Nephron progenitor cell (in vitro differentiated cells): ENCODE measurements around the gene WWOX.

Experiments
- DNase-seq: peaks from one replicate; pipeline ENCODE4 v3.0.0; 2021
- H3K27ac Mint-ChIP-seq: 2 replicates; pipeline ENCODE4 v1.8.0; 2021; ENCODE audit warnings: mild to moderate bottlenecking, moderate library complexity, mixed read lengths
- H3K27me3 Mint-ChIP-seq: 2 replicates; pipeline ENCODE4 v1.8.0; 2021; ENCODE audit warnings: mild to moderate bottlenecking, low read depth, mixed read lengths; ENCODE audit not compliant: poor library complexity
- H3K36me3 Mint-ChIP-seq: 2 replicates; pipeline ENCODE4 v1.8.0; 2021; ENCODE audit warnings: low read depth, mixed read lengths
- H3K4me1 Mint-ChIP-seq: 2 replicates; pipeline ENCODE4 v1.8.0; 2021; ENCODE audit warnings: mixed read lengths
- H3K4me3 Mint-ChIP-seq: 2 replicates; pipeline ENCODE4 v1.8.0; 2021; ENCODE audit warnings: mild to moderate bottlenecking, moderate library complexity, mixed read lengths
- H3K9me3 Mint-ChIP-seq: 2 replicates; pipeline ENCODE4 v1.8.0; 2021; ENCODE audit warnings: mild to moderate bottlenecking, moderate library complexity, mixed read lengths
- TF ChIP-seq, protein P1 (sequence below): fragments of 200-600 bp; sonication (generic); IDR thresholded peaks from 2 replicates; pipeline ENCODE4 v1.5.0; 2021; ENCODE audit warnings: antibody characterized with exemption

Gene WWOX

DNA sequence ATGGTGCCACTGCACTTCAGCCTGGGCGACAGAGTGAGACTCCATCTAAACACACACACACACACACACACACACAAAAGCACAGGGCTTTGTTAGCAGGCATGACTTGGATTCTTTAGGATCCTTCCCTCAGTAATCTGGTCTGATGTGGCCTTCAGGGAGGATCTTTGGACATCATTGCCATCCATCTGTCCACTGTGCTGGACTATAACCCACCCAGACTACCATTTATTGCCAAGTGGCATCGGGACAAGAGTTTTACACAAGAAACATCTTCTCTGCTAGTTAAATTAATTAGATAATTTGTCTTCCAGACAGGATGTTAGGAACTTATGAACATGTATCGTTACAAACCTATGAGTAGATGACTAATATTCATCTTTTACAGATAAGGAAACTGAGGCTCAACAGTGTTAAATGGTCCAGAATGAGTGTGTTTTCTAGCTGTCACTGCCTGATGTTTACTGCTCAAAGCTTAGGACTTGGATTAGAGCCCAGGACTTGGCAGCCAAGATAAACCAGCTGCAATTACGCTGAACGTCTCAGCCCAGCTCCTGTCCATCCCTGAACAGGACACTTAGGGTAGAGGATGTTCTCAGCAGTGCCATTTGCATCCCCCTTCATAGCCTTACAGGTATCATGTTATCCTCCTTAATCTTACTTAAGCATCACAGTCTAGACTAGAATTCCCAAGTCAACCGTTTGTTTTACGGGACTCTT, 285.8 kb downstream of the WWOX start:
- Mint-ChIP-seq H3K4me3 (no peak overlapping the region), H3K27ac (no peak overlapping the region), H3K4me1 (peaks cover 63% of the 10 kb centered on the region), H3K36me3 (peaks cover 37% of the 10 kb centered on the region), H3K9me3 (peaks cover 18% of the 10 kb centered on the region), H3K27me3 (peaks cover 2% of the 10 kb centered on the region)
- TF ChIP-seq, protein P1, sequence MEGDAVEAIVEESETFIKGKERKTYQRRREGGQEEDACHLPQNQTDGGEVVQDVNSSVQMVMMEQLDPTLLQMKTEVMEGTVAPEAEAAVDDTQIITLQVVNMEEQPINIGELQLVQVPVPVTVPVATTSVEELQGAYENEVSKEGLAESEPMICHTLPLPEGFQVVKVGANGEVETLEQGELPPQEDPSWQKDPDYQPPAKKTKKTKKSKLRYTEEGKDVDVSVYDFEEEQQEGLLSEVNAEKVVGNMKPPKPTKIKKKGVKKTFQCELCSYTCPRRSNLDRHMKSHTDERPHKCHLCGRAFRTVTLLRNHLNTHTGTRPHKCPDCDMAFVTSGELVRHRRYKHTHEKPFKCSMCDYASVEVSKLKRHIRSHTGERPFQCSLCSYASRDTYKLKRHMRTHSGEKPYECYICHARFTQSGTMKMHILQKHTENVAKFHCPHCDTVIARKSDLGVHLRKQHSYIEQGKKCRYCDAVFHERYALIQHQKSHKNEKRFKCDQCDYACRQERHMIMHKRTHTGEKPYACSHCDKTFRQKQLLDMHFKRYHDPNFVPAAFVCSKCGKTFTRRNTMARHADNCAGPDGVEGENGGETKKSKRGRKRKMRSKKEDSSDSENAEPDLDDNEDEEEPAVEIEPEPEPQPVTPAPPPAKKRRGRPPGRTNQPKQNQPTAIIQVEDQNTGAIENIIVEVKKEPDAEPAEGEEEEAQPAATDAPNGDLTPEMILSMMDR = no peak
- no peak for DNase-seq

DNA sequence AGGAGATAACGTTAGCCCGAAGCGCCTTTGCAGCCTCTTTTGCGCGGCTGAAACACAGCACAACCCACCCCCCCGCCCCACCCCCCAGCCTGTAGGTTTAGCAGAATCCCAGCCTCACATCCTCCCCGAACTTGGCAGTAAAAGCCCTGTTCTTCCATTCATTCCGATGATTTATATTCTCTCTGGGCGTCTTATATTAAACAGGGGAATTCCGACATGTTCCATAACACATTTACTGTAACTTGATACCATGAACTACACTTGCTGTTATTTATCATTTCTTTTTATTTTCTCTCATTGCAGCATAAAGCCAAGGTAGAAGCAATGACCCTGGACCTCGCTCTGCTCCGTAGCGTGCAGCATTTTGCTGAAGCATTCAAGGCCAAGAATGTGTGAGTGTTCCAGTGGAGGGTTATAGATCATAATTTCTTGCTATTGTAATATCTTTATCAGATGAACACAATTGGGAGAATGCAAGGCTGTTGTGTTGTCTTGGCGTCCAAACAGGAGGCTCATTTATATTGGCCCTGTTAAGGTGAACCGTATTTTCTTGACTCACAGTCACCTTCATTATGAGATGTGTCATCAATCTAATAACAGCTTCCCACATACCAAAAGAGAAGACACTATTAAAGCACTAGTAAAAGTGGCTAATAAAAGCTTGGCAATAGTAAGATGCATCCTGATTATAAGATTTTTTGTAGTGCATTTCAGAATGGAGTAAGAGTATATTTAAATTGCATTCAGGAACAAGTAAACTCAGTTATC, 287.3 kb downstream of the WWOX start:
- Mint-ChIP-seq H3K27ac (peak overlapping the region; percentile 88), H3K4me3 (no peak overlapping the region), H3K4me1 (peaks cover 64% of the 10 kb centered on the region), H3K27me3 (peaks cover 2% of the 10 kb centered on the region), H3K9me3 (peaks cover 33% of the 10 kb centered on the region), H3K36me3 (peaks cover 45% of the 10 kb centered on the region)
- TF ChIP-seq, protein P1 = no peak
- no peak for DNase-seq

DNA sequence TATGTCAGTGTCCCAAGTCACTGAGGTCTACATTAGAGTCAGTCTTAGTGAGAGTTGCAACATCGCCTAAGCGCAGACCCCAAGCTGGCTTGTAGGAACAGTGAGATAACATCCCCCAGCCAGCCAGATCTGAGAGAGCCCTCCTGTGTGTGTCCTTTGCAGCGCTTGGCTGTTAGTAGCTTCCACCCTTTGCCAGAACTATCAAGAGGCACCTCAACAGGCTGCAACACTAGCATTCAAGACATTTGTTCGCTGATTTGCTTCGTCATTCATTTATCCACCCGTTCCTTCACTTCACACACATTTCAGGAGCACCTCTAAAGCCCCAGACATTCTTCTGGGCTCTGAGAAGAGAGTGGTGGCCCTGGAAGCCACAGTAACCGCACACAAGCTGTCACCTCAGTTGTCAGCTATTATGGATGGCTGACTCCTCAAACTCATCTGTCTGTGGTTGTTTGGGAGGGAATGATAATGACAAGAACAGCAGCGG, 289.6 kb downstream of the WWOX start:
- Mint-ChIP-seq H3K27me3 (no peaks in the 10 kb centered on the region), H3K4me1 (peaks cover 49% of the 10 kb centered on the region), H3K9me3 (peaks cover 42% of the 10 kb centered on the region), H3K27ac (peak overlapping the region; percentile 91), H3K4me3 (no peak overlapping the region), H3K36me3 (peaks cover 55% of the 10 kb centered on the region)
- TF ChIP-seq, protein P1 = no peak
- no peak for DNase-seq

DNA sequence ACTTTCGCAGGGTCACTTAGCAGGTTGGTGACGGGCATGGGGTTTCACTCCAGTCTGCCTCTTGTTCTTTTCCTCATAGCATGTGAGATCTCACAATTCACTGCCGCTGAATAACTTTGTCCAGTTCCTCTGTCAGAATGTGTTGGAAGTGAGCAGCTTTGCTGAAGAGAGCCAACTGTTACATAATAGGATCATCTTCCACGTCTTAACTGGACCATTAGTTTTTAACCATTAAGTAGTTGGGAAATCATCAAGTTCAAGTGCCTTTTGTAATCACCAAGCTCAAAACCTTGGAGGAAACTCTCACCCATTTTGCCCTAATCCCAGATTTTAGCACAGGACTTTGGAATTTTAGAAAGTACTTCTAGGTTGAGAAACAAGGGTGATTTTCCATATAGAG, 290.6 kb downstream of the WWOX start:
- H3K27ac Mint-ChIP-seq = no peak overlapping the region
- H3K9me3 Mint-ChIP-seq = peaks cover 51% of the 10 kb centered on the region
- H3K4me3 Mint-ChIP-seq = no peak overlapping the region
- TF ChIP-seq, protein P1 = no peak
- H3K4me1 Mint-ChIP-seq = peaks cover 39% of the 10 kb centered on the region
- H3K36me3 Mint-ChIP-seq = peaks cover 65% of the 10 kb centered on the region
- DNase-seq = no peak
- H3K27me3 Mint-ChIP-seq = no peaks in the 10 kb centered on the region

DNA sequence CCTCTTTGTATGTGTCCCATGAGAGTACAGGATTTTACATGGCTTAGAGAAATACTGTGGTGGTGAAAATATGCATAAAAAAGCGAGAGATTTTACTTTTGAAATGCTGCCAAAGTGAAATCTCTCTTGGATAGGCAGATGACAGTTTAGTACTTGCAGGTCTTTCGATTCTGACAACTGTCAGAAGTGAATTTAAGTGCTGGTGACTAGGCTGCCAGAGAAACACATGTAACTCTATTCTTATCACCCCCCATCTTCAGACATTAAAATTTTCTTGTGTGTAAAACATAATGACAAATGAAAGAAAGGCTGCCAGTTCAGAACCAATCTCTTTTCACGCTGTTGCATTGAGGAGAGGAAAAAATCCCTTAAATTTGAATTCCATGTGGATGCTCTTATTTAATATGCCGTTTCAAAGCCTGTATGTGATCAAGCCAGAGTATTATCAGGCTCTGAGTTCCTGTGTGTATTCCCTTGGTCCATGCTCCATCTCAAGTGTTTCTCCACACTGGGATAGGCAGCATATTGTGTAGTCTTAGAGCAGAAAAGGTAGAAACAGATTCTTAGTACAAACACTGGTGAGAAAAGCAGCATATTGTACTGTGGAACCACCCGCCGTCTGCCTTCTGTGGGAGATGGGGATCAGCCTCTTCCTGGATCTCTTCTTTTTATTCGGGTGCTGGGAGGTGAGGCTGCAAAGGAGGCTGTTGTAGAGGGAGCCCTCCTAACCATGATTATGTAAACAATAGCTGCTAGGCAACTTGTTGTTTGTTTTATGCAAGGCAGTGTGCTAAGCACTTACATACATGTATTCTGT, 291.3 kb downstream of the WWOX start:
- Mint-ChIP-seq H3K4me1 (peaks cover 32% of the 10 kb centered on the region), H3K36me3 (peaks cover 71% of the 10 kb centered on the region), H3K9me3 (peaks cover 57% of the 10 kb centered on the region), H3K27ac (no peak overlapping the region), H3K4me3 (no peak overlapping the region), H3K27me3 (no peaks in the 10 kb centered on the region)
- DNase-seq = no peak
- TF ChIP-seq, protein P1 = no peak
